ENCODE results near the gene ZNF169. TPM values are rescaled to one million over a fixed set of nuclear protein-coding genes. Genes with fewer than 3 reads are reported as not detected.
"Not testable (repeated sequence)": the region's sequence is repeated elsewhere in the genome, so short reads cannot be mapped to it uniquely, and the experiment has no call there.

ZNF169 gene
- total RNA-seq, 1 donor from 2014 or later, result 4.1 TPM

- not testable (repeated sequence) for H3K9me3 ChIP-seq (ENCODE audit: insufficient read depth, low read depth, low read length); H3K9me3 Mint-ChIP-seq (ENCODE audit: unreplicated experiment); H3K27ac ChIP-seq (ENCODE audit: low read depth, low read length); H3K79me2 ChIP-seq (ENCODE audit: insufficient read depth, low read length); H3K9ac ChIP-seq (ENCODE audit: low read length); H3K4me3 ChIP-seq (ENCODE audit: insufficient read depth, low read depth, low read length); DNase-seq (ENCODE audit: low read depth); H3K27me3 Mint-ChIP-seq (ENCODE audit: low read depth, unreplicated experiment); H2AFZ ChIP-seq (ENCODE audit: low read depth, low read length); H4K20me1 ChIP-seq (ENCODE audit: insufficient read depth, low read length); H3K4me1 ChIP-seq (ENCODE audit: insufficient read depth, low read length); FAIRE-seq; H3K4me2 ChIP-seq (ENCODE audit: low read length); H3K4me3 Mint-ChIP-seq (ENCODE audit: unreplicated experiment); H3K36me3 ChIP-seq (ENCODE audit: insufficient read depth, low read length); H3K27ac Mint-ChIP-seq (ENCODE audit: unreplicated experiment); H3K36me3 Mint-ChIP-seq (ENCODE audit: low read depth, unreplicated experiment); H3K4me1 Mint-ChIP-seq (ENCODE audit: low read depth, unreplicated experiment); H3K27me3 ChIP-seq (ENCODE audit: insufficient read depth, low read length)
These were observed 59.0 kb downstream of the ZNF169 start for GRCh38 chr9:94317949-94318657.

- H3K27ac ChIP-seq (ENCODE audit: low read depth, low read length); H3K27me3 Mint-ChIP-seq (ENCODE audit: low read depth, unreplicated experiment); H3K4me3 ChIP-seq (ENCODE audit: insufficient read depth, low read depth, low read length); DNase-seq (ENCODE audit: low read depth); H3K4me3 Mint-ChIP-seq (ENCODE audit: unreplicated experiment); H3K36me3 Mint-ChIP-seq (ENCODE audit: low read depth, unreplicated experiment); H3K4me1 Mint-ChIP-seq (ENCODE audit: low read depth, unreplicated experiment); H3K27me3 ChIP-seq (ENCODE audit: insufficient read depth, low read length); H3K36me3 ChIP-seq (ENCODE audit: insufficient read depth, low read length); H3K27ac Mint-ChIP-seq (ENCODE audit: unreplicated experiment); H3K4me2 ChIP-seq (ENCODE audit: low read length); H3K79me2 ChIP-seq (ENCODE audit: insufficient read depth, low read length); H4K20me1 ChIP-seq (ENCODE audit: insufficient read depth, low read length); H2AFZ ChIP-seq (ENCODE audit: low read depth, low read length); H3K4me1 ChIP-seq (ENCODE audit: insufficient read depth, low read length); H3K9ac ChIP-seq (ENCODE audit: low read length); H3K9me3 ChIP-seq (ENCODE audit: insufficient read depth, low read depth, low read length); H3K9me3 Mint-ChIP-seq (ENCODE audit: unreplicated experiment); FAIRE-seq: not testable (repeated sequence)
These were observed 63.3 kb downstream of the ZNF169 start for GRCh38 chr9:94322342-94322940.

GRCh38 chr9:94323153-94323798, 64.2 kb downstream of the ZNF169 start:
- H2AFZ ChIP-seq (ENCODE audit: low read depth, low read length); H3K27me3 ChIP-seq (ENCODE audit: insufficient read depth, low read length); H3K27ac Mint-ChIP-seq (ENCODE audit: unreplicated experiment); H3K9ac ChIP-seq (ENCODE audit: low read length); H3K4me3 Mint-ChIP-seq (ENCODE audit: unreplicated experiment); H3K4me2 ChIP-seq (ENCODE audit: low read length); FAIRE-seq; H3K27me3 Mint-ChIP-seq (ENCODE audit: low read depth, unreplicated experiment); H3K4me3 ChIP-seq (ENCODE audit: insufficient read depth, low read depth, low read length); H3K9me3 Mint-ChIP-seq (ENCODE audit: unreplicated experiment); H3K36me3 Mint-ChIP-seq (ENCODE audit: low read depth, unreplicated experiment); H3K9me3 ChIP-seq (ENCODE audit: insufficient read depth, low read depth, low read length); H3K79me2 ChIP-seq (ENCODE audit: insufficient read depth, low read length); H3K36me3 ChIP-seq (ENCODE audit: insufficient read depth, low read length); DNase-seq (ENCODE audit: low read depth); H3K4me1 ChIP-seq (ENCODE audit: insufficient read depth, low read length); H3K27ac ChIP-seq (ENCODE audit: low read depth, low read length); H3K4me1 Mint-ChIP-seq (ENCODE audit: low read depth, unreplicated experiment); H4K20me1 ChIP-seq (ENCODE audit: insufficient read depth, low read length): not testable (repeated sequence)

GRCh38 chr9:94325583-94325982, 66.5 kb downstream of the ZNF169 start:
- not testable (repeated sequence) for H3K9me3 ChIP-seq (ENCODE audit: insufficient read depth, low read depth, low read length); H3K27me3 Mint-ChIP-seq (ENCODE audit: low read depth, unreplicated experiment); H3K36me3 ChIP-seq (ENCODE audit: insufficient read depth, low read length); H3K27ac ChIP-seq (ENCODE audit: low read depth, low read length); H3K4me3 ChIP-seq (ENCODE audit: insufficient read depth, low read depth, low read length); H3K79me2 ChIP-seq (ENCODE audit: insufficient read depth, low read length); H3K4me1 Mint-ChIP-seq (ENCODE audit: low read depth, unreplicated experiment); H3K4me1 ChIP-seq (ENCODE audit: insufficient read depth, low read length); FAIRE-seq; H3K9ac ChIP-seq (ENCODE audit: low read length); H3K4me2 ChIP-seq (ENCODE audit: low read length); H4K20me1 ChIP-seq (ENCODE audit: insufficient read depth, low read length); H3K9me3 Mint-ChIP-seq (ENCODE audit: unreplicated experiment); H3K36me3 Mint-ChIP-seq (ENCODE audit: low read depth, unreplicated experiment); H3K27ac Mint-ChIP-seq (ENCODE audit: unreplicated experiment); H3K4me3 Mint-ChIP-seq (ENCODE audit: unreplicated experiment); H3K27me3 ChIP-seq (ENCODE audit: insufficient read depth, low read length); DNase-seq (ENCODE audit: low read depth); H2AFZ ChIP-seq (ENCODE audit: low read depth, low read length)

GRCh38 chr9:94328544-94328943, 69.4 kb downstream of the ZNF169 start, which contains the start of gene NUTM2F:
TSS of gene NUTM2F (minus strand) at chr9:94328644. CDS start at chr9:94328623, 21 bp downstream.
- not testable (repeated sequence) for FAIRE-seq

GRCh38 chr9:94336445-94336844, 77.3 kb downstream of the ZNF169 start:
- H2AFZ ChIP-seq (ENCODE audit: low read depth, low read length); H3K27ac ChIP-seq (ENCODE audit: low read depth, low read length); H4K20me1 ChIP-seq (ENCODE audit: insufficient read depth, low read length); H3K4me1 Mint-ChIP-seq (ENCODE audit: low read depth, unreplicated experiment); H3K79me2 ChIP-seq (ENCODE audit: insufficient read depth, low read length); FAIRE-seq; H3K4me3 Mint-ChIP-seq (ENCODE audit: unreplicated experiment); H3K27me3 ChIP-seq (ENCODE audit: insufficient read depth, low read length); H3K9ac ChIP-seq (ENCODE audit: low read length); H3K4me3 ChIP-seq (ENCODE audit: insufficient read depth, low read depth, low read length); H3K4me2 ChIP-seq (ENCODE audit: low read length); H3K27me3 Mint-ChIP-seq (ENCODE audit: low read depth, unreplicated experiment); DNase-seq (ENCODE audit: low read depth); H3K4me1 ChIP-seq (ENCODE audit: insufficient read depth, low read length); H3K9me3 ChIP-seq (ENCODE audit: insufficient read depth, low read depth, low read length); H3K9me3 Mint-ChIP-seq (ENCODE audit: unreplicated experiment); H3K36me3 ChIP-seq (ENCODE audit: insufficient read depth, low read length); H3K36me3 Mint-ChIP-seq (ENCODE audit: low read depth, unreplicated experiment); H3K27ac Mint-ChIP-seq (ENCODE audit: unreplicated experiment): not testable (repeated sequence)

More at GRCh38 chr9:94328544-94328943, 69.4 kb downstream of the ZNF169 start, which contains the start of gene NUTM2F:
- DNase-seq (ENCODE audit: low read depth); H3K9me3 ChIP-seq (ENCODE audit: insufficient read depth, low read depth, low read length); H3K9ac ChIP-seq (ENCODE audit: low read length); H3K27me3 Mint-ChIP-seq (ENCODE audit: low read depth, unreplicated experiment); H4K20me1 ChIP-seq (ENCODE audit: insufficient read depth, low read length); H3K4me3 ChIP-seq (ENCODE audit: insufficient read depth, low read depth, low read length); H3K4me1 Mint-ChIP-seq (ENCODE audit: low read depth, unreplicated experiment); H3K27ac ChIP-seq (ENCODE audit: low read depth, low read length); H3K4me3 Mint-ChIP-seq (ENCODE audit: unreplicated experiment); H3K36me3 Mint-ChIP-seq (ENCODE audit: low read depth, unreplicated experiment); H2AFZ ChIP-seq (ENCODE audit: low read depth, low read length); H3K4me2 ChIP-seq (ENCODE audit: low read length); H3K79me2 ChIP-seq (ENCODE audit: insufficient read depth, low read length); H3K9me3 Mint-ChIP-seq (ENCODE audit: unreplicated experiment); H3K27me3 ChIP-seq (ENCODE audit: insufficient read depth, low read length); H3K36me3 ChIP-seq (ENCODE audit: insufficient read depth, low read length); H3K4me1 ChIP-seq (ENCODE audit: insufficient read depth, low read length); H3K27ac Mint-ChIP-seq (ENCODE audit: unreplicated experiment): not testable (repeated sequence)

Measured in astrocyte (in vitro differentiated cells and primary cell).